AML-193 (cell line): ENCODE data around the gene VPS13A.

Experiments
- DNase-seq, 2 experiments: peaks; one replicate each; lab custom pipeline; 2025; lab: John Stamatoyannopoulos, UW

Gene VPS13A

GRCh38 chr9:77457916-77458592 lies 280.7 kb downstream of the VPS13A start:
- DNase-seq, result peak; percentile 64 to 74

GRCh38 chr9:77460938-77461337 lies 283.6 kb downstream of the VPS13A start:
- no peak for DNase-seq

GRCh38 chr9:77462066-77462465 lies 284.7 kb downstream of the VPS13A start:
- DNase-seq, result no peak

GRCh38 chr9:77463151-77463550 lies 285.8 kb downstream of the VPS13A start:
- DNase-seq, result no peak

GRCh38 chr9:77464661-77465060 lies 287.3 kb downstream of the VPS13A start:
- DNase-seq, result no peak

GRCh38 chr9:77469515-77470231 lies 292.3 kb downstream of the VPS13A start:
- DNase-seq, result no peak
